ENCODE results near the gene PRR3.

GRCh38 chr6:30560930-30561329 is 3.8 kb downstream of the PRR3 start:
- no peak for TF ChIP-seq CTCF (IDR thresholded peaks at IDR 0.05)
- no peak for TF ChIP-seq EP300 (IDR thresholded peaks at IDR 0.05)

All from ovary (tissue), 3 donors.